Transverse colon (tissue), 3 donors: ENCODE measurements around the gene FAU.

Source experiments
- EP300 ChIP-seq: sonication (generic); formaldehyde crosslinking; IDR thresholded peaks from one replicate; pipeline ENCODE4 v1.6.1; 2017; ENCODE audit warnings: antibody characterized with exemption, low read depth
- TF ChIP-seq, protein P1 (sequence below), 5 experiments: fragments of 200-600 bp in 3 of 5; fragments of 450-650 bp in 2 of 5; sonication (generic) in 3 of 5; IDR thresholded peaks; 1 replicate in 2 of 5; 2 replicates in 3 of 5; pipeline ENCODE4 v1.5.1; 2016 to 2017; ENCODE audit warnings: antibody characterized with exemption in 5 of 5, inconsistent platforms in 3 of 5, mild to moderate bottlenecking in 2 of 5, moderate library complexity in 1 of 5

DNA sequence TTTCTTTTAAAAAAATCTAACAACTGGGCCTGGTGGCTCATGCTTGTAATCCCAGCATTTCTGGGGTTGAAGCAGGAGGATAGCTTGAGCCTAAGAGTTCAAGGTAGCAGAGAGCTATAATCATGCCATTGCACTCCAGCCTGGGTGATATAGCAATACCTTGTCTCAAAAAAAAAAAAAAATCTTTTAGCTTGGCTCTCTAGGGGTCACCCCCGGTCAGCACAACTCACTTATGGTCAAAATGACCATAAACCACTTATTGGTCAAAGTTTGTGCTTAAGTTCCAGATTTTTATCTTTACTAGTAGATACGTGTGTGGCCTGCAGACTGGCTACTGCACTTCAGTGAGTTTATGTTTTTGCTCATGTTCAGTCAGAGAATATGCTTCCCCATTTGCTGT is 41.8 kb upstream of the FAU start:
- TF ChIP-seq, protein P1, sequence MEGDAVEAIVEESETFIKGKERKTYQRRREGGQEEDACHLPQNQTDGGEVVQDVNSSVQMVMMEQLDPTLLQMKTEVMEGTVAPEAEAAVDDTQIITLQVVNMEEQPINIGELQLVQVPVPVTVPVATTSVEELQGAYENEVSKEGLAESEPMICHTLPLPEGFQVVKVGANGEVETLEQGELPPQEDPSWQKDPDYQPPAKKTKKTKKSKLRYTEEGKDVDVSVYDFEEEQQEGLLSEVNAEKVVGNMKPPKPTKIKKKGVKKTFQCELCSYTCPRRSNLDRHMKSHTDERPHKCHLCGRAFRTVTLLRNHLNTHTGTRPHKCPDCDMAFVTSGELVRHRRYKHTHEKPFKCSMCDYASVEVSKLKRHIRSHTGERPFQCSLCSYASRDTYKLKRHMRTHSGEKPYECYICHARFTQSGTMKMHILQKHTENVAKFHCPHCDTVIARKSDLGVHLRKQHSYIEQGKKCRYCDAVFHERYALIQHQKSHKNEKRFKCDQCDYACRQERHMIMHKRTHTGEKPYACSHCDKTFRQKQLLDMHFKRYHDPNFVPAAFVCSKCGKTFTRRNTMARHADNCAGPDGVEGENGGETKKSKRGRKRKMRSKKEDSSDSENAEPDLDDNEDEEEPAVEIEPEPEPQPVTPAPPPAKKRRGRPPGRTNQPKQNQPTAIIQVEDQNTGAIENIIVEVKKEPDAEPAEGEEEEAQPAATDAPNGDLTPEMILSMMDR (IDR thresholded peaks at IDR 0.05) = no peak
- TF ChIP-seq EP300 = no peak
